SU-DHL-6 (cell line): ENCODE results near the gene RFC2.

Source experiments
- H2AFZ ChIP-seq: fragments of 200-600 bp; sonication (generic); 2 replicates; pipeline ENCODE4 v1.6.1; 2014; ENCODE audit warnings: low read depth, mild to moderate bottlenecking, moderate library complexity, mixed read lengths, antibody characterized with exemption, low read length; ENCODE audit not compliant: severe bottlenecking
- H3F3A ChIP-seq: fragments of 200-600 bp; shearing (Covaris generic); 2 replicates; pipeline ENCODE4 v1.6.0; 2016; ENCODE audit warnings: antibody characterized with exemption, mild to moderate bottlenecking; ENCODE audit not compliant: insufficient read depth
- H3K27ac ChIP-seq: fragments of 200-600 bp; sonication (generic); 2 replicates; pipeline ENCODE4 v1.5.1; 2016; ENCODE audit warnings: low read depth, mild to moderate bottlenecking, low read length, moderate library complexity, mixed read lengths
- H3K27me3 ChIP-seq: fragments of 200-600 bp; sonication (generic), shearing (Covaris generic); 2 replicates; pipeline ENCODE4 v1.6.0; 2014; ENCODE audit warnings: mild to moderate bottlenecking, low read length
- H3K36me3 ChIP-seq: fragments of 200-600 bp; sonication (generic); 2 replicates; pipeline ENCODE4 v1.6.1; 2014; ENCODE audit warnings: mild to moderate bottlenecking, low read length, mixed read lengths
- H3K4me2 ChIP-seq: fragments of 300-600, 200-600 bp; shearing (Covaris generic), sonication (generic); 2 replicates; pipeline ENCODE4 v1.6.0; 2014; ENCODE audit warnings: low read length, low read depth, mild to moderate bottlenecking; ENCODE audit not compliant: poor library complexity, severe bottlenecking
- H3K4me3 ChIP-seq: fragments of 200-600 bp; sonication (generic); 2 replicates; pipeline ENCODE4 v1.5.1; 2014; ENCODE audit warnings: antibody characterized with exemption, low read length, mild to moderate bottlenecking, mixed read lengths; ENCODE audit not compliant: insufficient read depth, poor library complexity, severe bottlenecking
- H3K79me2 ChIP-seq: fragments of 200-600 bp; sonication (generic); 2 replicates; pipeline ENCODE4 v1.6.1; 2014; ENCODE audit warnings: mild to moderate bottlenecking, low read length, moderate library complexity; ENCODE audit not compliant: insufficient read depth
- H3K9ac ChIP-seq: fragments of 200-600 bp; sonication (generic); 2 replicates; pipeline ENCODE4 v1.7.0; 2014; ENCODE audit warnings: mild to moderate bottlenecking, low read length
- H3K9me2 ChIP-seq: fragments of 200-600 bp; sonication (generic); replicated peaks from 2 replicates; pipeline ENCODE4 v1.6.1; 2014; ENCODE audit warnings: low read length; ENCODE audit not compliant: insufficient read depth
- H3K9me3 ChIP-seq: fragments of 200-600 bp; sonication (generic); 2 replicates; pipeline ENCODE4 v1.6.1; 2014; ENCODE audit warnings: low read length, mixed read lengths; ENCODE audit not compliant: insufficient read depth
- H4K20me1 ChIP-seq: fragments of 200-600 bp; sonication (generic); 2 replicates; pipeline ENCODE4 v1.6.1; 2014; ENCODE audit warnings: low read depth, mild to moderate bottlenecking, antibody characterized with exemption, low read length, moderate library complexity, mixed read lengths
- EZH2phosphoT487 ChIP-seq: fragments of 200-600 bp; sonication (generic), shearing (Covaris generic); conservative IDR thresholded peaks from 2 replicates; pipeline ENCODE4 v1.6.1; 2018; ENCODE audit warnings: mild to moderate bottlenecking, antibody characterized with exemption, low read length, moderate library complexity, mixed read lengths
- TF ChIP-seq, protein P1 (sequence below): fragments of 200-600 bp; sonication (generic); IDR thresholded peaks from one replicate; pipeline ENCODE4 v1.5.1; 2017; ENCODE audit warnings: antibody characterized with exemption, mild to moderate bottlenecking, low read length, moderate library complexity; ENCODE audit not compliant: insufficient read depth, poor library complexity, severe bottlenecking

Gene RFC2

DNA sequence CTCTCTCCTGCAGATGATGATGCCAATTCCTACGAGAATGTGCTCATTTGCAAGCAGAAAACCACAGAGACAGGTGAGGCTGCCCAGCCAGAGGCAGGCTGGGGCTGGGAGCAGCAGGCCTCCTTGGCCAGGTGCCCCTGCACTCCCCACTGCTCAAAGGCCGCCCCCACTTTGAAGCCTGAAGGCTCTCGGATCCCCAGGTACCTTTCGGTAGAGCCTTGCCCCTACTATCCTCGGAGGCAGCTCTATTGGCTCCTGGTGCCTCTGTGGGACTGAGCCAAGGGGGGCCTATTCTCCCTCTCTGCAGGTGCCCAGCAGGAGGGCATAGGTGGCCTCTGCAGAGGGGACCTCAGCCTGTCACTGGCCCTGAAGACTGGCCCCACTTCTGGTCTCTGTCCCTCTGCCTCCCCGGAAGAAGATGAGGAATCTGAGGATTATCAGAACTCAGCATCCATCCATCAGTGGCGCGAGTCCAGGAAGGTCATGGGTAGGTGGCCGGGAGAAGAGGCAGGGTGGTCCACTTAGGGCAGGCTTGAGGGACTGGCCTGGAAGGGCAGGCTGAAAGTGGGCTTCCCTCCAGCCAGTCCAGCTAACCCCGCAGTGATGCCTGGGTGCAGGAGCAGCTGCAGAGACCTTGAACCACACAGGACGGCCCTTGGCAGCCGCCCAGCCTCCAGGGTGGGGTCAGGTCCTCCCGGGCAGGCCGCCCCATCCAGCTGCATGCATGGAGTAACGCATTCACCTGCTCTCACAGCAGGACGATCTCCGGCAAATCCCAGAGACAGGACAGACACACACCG lies 30.3 kb downstream of the RFC2 start:
- H3K36me3 ChIP-seq, result no peaks in the 10 kb centered on the region
- peak overlapping the region; percentile 33 for H3K27ac ChIP-seq
- no peaks in the 10 kb centered on the region for H4K20me1 ChIP-seq
- no peaks in the 10 kb centered on the region for H3K9me3 ChIP-seq
- H3K27me3 ChIP-seq, result no peaks in the 10 kb centered on the region
- no peak overlapping the region for H3K9ac ChIP-seq
- no peaks in the 10 kb centered on the region for H3K79me2 ChIP-seq
- TF ChIP-seq EZH2phosphoT487, result no peak
- no peak overlapping the region for H3K4me2 ChIP-seq
- H3F3A ChIP-seq, result peaks cover 6% of the 10 kb centered on the region; the same call in 1 of the 2 replicates
- no peaks in the 10 kb centered on the region for H3K9me2 ChIP-seq
- H3K4me3 ChIP-seq, result no peak overlapping the region
- H2AFZ ChIP-seq, result no peak overlapping the region

DNA sequence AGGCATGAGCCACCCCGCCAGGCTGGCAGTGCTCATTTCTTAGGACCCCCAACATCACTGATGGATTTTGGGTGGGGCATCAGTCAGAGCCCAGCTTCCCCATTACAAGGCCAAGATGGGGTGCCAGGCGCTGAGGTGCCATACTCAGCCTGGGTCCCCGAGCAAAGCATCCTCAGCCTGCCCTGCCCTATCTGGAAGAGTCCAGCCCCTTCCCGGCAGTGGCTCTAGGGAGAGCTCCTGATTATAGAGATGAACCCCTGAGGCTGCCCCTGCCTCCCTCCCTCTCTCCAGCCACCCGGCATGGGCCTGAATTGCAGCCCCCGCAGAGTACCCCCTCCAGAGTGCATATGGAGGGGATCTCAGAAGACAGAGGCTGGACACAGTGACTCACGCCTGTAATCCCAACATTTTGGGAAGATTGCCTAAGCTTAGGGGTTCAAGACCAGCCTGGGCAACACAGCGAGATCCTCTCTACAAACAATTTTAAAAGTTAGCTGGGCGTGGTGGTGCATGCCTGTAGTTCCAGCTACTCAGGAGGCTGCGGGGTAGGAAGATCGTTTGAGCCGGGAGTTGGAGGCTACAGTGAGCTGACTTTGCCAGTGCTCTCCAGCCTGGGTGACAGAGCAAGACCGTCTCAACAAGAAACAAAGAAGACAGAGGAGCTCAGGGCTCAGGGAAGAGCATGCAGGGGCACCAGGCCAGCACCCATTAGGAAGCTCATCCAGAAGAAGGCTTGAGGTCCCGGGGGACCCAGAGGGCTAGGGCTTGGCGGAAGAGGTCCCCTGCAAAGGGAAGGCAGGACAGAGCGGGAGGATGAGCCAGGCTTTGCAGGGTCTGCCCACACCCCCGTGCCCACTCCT lies 31.1 kb downstream of the RFC2 start:
- Histone ChIP-seq H4K20me1 (no peaks in the 10 kb centered on the region), H3F3A (peaks cover 10% of the 10 kb centered on the region; the same call in 1 of the 2 replicates), H3K9me2 (no peaks in the 10 kb centered on the region), H3K79me2 (no peaks in the 10 kb centered on the region), H3K27ac (peak overlapping the region; percentile 33), H3K9ac (no peak overlapping the region), H3K4me2 (no peak overlapping the region), H3K36me3 (no peaks in the 10 kb centered on the region), H2AFZ (no peak overlapping the region), H3K27me3 (no peaks in the 10 kb centered on the region), H3K4me3 (no peak overlapping the region), H3K9me3 (no peaks in the 10 kb centered on the region)
- no peak for TF ChIP-seq EZH2phosphoT487
- TF ChIP-seq, protein P1, sequence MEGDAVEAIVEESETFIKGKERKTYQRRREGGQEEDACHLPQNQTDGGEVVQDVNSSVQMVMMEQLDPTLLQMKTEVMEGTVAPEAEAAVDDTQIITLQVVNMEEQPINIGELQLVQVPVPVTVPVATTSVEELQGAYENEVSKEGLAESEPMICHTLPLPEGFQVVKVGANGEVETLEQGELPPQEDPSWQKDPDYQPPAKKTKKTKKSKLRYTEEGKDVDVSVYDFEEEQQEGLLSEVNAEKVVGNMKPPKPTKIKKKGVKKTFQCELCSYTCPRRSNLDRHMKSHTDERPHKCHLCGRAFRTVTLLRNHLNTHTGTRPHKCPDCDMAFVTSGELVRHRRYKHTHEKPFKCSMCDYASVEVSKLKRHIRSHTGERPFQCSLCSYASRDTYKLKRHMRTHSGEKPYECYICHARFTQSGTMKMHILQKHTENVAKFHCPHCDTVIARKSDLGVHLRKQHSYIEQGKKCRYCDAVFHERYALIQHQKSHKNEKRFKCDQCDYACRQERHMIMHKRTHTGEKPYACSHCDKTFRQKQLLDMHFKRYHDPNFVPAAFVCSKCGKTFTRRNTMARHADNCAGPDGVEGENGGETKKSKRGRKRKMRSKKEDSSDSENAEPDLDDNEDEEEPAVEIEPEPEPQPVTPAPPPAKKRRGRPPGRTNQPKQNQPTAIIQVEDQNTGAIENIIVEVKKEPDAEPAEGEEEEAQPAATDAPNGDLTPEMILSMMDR, result no peak

DNA sequence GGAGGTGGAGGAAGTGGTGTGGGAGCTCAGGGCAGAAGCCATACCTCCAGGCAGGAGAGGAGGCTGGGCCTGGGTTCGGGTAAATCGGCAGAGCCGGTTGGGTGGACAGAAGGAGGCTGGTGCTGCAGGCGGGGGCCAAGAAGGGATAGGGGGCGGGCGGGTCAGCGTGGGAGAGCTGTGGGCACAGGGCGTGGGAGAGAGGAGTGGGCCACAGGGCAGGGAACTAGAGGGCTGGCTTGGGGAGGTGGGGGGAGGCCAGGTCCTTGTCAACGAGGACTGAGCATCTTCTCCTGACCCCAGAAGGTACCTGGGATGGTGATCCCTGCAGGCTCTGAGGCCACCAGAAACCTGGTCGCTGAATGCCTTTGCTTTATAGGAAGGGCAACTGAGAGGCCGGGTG lies 32.5 kb downstream of the RFC2 start:
- peaks cover 22% of the 10 kb centered on the region for H3F3A ChIP-seq
- no peaks in the 10 kb centered on the region for H3K9me2 ChIP-seq
- TF ChIP-seq, protein P1, result no peak
- no peak for TF ChIP-seq EZH2phosphoT487
- no peak overlapping the region for H3K9ac ChIP-seq
- no peak overlapping the region for H2AFZ ChIP-seq
- H3K4me3 ChIP-seq, result no peak overlapping the region
- H3K27ac ChIP-seq, result no peak overlapping the region
- no peaks in the 10 kb centered on the region for H3K27me3 ChIP-seq
- no peaks in the 10 kb centered on the region for H3K36me3 ChIP-seq
- H3K4me2 ChIP-seq, result no peak overlapping the region
- no peaks in the 10 kb centered on the region for H4K20me1 ChIP-seq
- H3K79me2 ChIP-seq, result no peaks in the 10 kb centered on the region
- no peaks in the 10 kb centered on the region for H3K9me3 ChIP-seq
